ENCODE measurements around the gene ANKRD49.
A peak's percentile ranks its signal among the peaks of the same experiment; 100 is the strongest.

ANKRD49 gene

GRCh38 chr11:94507485-94507884 lies 13.7 kb downstream of the ANKRD49 start:
- no peak for DNase-seq (ENCODE audit: low read depth)

GRCh38 chr11:94511932-94512781 lies 18.4 kb downstream of the ANKRD49 start, which contains the start of gene C11orf97:
C11orf97 (plus strand) TSS chr11:94512461; CDS start chr11:94512529, 68 bp downstream.
- peak; percentile 24 for DNase-seq (ENCODE audit: low read depth)

- DNase-seq (ENCODE audit: low read depth) = no peak
Observed at GRCh38 chr11:94513091-94513490, 19.3 kb downstream of the ANKRD49 start.

- no peak for DNase-seq (ENCODE audit: low read depth)
Observed at GRCh38 chr11:94515398-94515797, 21.6 kb downstream of the ANKRD49 start.

GRCh38 chr11:94516725-94517124 lies 22.9 kb downstream of the ANKRD49 start:
- no peak for DNase-seq (ENCODE audit: low read depth)

GRCh38 chr11:94518300-94518699 lies 24.5 kb downstream of the ANKRD49 start:
- no peak for DNase-seq (ENCODE audit: low read depth)

- DNase-seq (ENCODE audit: low read depth) = no peak
Observed at GRCh38 chr11:94519478-94520084, 25.8 kb downstream of the ANKRD49 start.

GRCh38 chr11:94521684-94522083 lies 27.9 kb downstream of the ANKRD49 start:
- DNase-seq (ENCODE audit: low read depth) = no peak

- DNase-seq (ENCODE audit: low read depth) = no peak
Observed at GRCh38 chr11:94524341-94524740, 30.6 kb downstream of the ANKRD49 start.

- DNase-seq (ENCODE audit: low read depth) = no peak
Observed at GRCh38 chr11:94525546-94526324, 32.0 kb downstream of the ANKRD49 start.

- no peak for DNase-seq (ENCODE audit: low read depth)
Observed at GRCh38 chr11:94526645-94527438, 33.1 kb downstream of the ANKRD49 start.

GRCh38 chr11:94528551-94528950 lies 34.8 kb downstream of the ANKRD49 start:
- no peak for DNase-seq (ENCODE audit: low read depth)

- DNase-seq (ENCODE audit: low read depth) = no peak
Observed at GRCh38 chr11:94532211-94532610, 38.4 kb downstream of the ANKRD49 start.

- no peak for DNase-seq (ENCODE audit: low read depth)
Observed at GRCh38 chr11:94533206-94533605, 39.4 kb downstream of the ANKRD49 start.

- DNase-seq (ENCODE audit: low read depth) = no peak
Observed at GRCh38 chr11:94533696-94534630, 40.2 kb downstream of the ANKRD49 start.

- no peak for DNase-seq (ENCODE audit: low read depth)
Observed at GRCh38 chr11:94536386-94536785, 42.6 kb downstream of the ANKRD49 start.

GRCh38 chr11:94537031-94537600 lies 43.3 kb downstream of the ANKRD49 start:
- DNase-seq (ENCODE audit: low read depth) = no peak

- DNase-seq (ENCODE audit: low read depth) = no peak
Observed at GRCh38 chr11:94539420-94539819, 45.6 kb downstream of the ANKRD49 start.

GRCh38 chr11:94543695-94544645 lies 50.2 kb downstream of the ANKRD49 start, which contains the start of gene FUT4:
FUT4 (plus strand) TSS chr11:94543921; CDS start chr11:94544134, 213 bp downstream.
- peak; percentile 46 for DNase-seq (ENCODE audit: low read depth)

Data from stimulated activated CD8-positive, alpha-beta memory T cell treated with anti-CD3 and anti-CD28 coated beads, Interleukin-7, amount 100 ng/mL, for 24 hours (primary cell).